IPS DF 4.7 (cell line): Measurements from ENCODE around the gene AMHR2.
A peak's percentile ranks its signal among the peaks of the same experiment; 100 is the strongest.
"Not testable (repeated sequence)": the region's sequence is repeated elsewhere in the genome, so short reads cannot be mapped to it uniquely, and the experiment has no call there.

ENCODE experiments used
- DNase-seq: peaks from one replicate; pipeline ENCODE4 v3.0.0-alpha.2; 2013; ENCODE audit warnings: low spot score; ENCODE audit errors: extremely low read depth

Gene AMHR2

GRCh38 chr12:53414756-53415417, 8.8 kb upstream of the AMHR2 start:
- DNase-seq, result no peak

DNA sequence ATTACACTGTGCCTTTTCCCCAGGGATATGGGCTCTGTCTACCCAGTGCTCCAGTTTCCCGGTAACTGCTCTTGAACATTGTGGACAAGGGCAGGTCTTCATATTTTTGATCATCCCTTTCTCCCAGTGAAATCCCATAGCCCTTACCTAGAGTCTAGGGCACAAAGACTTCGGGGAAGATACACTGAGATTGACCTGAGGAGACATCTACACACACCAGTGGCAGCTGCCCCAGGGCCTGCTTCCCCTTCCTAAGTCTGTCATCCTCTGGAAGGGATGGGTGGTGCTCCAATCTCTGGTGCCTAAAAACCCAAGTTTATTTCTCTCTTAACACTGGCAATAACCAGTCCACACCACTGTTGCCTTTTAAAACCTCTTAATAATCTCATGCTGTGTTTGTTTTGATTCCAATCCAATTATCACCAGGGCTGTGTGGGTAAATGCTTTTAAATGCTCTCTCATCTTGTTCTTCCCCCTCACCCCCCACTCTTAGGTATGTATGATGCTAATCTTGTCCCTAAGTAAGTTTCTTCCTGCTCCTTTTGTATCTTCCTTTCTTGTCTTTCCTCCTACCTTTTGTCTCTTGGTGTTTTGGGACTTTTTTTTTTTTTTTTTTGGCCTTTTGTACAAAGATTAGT, 7.8 kb upstream of the AMHR2 start:
- DNase-seq, result not testable (repeated sequence)

- DNase-seq, result not testable (repeated sequence)
Observed at GRCh38 chr12:53417291-53417816, 6.3 kb upstream of the AMHR2 start.

DNA sequence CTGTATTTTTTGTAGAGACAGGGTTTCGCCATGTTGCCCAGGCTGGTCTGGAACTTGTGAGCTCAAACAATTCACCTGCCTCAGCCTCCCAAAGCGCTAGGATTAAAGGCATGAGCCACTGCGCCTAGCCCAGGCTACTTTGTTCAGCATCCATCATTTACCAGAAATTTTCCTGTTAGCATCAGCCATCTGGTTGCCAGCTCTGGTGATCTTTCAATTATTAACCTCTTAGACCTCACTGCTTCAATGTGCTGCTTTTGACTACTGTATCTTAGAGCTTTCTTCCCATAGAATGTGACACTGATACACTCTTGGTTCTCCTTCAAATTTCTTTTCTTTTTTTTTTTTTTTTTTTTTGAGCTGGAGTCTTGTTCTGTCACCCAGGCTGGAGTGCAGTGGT, 5.4 kb upstream of the AMHR2 start:
- no peak for DNase-seq

DNA sequence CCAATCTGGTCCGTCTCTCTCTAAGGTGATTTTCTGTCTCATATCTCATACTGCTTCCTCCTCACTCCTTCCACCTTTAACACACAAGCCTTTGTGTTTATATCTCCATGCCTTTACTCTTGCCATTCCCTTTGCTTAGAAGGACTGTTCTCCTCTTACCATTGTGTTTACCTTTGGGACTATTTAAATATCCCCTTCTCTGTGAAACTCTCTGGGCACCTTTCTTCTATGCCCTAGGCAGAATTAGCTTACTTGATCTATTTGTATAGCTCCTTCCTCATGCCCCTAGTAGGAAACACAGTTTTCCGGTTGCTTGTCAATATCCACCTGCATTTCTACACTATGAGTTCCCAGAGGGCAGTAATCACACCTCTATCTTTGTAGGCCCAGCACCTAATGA, 3.9 kb upstream of the AMHR2 start:
- DNase-seq, result no peak

DNA sequence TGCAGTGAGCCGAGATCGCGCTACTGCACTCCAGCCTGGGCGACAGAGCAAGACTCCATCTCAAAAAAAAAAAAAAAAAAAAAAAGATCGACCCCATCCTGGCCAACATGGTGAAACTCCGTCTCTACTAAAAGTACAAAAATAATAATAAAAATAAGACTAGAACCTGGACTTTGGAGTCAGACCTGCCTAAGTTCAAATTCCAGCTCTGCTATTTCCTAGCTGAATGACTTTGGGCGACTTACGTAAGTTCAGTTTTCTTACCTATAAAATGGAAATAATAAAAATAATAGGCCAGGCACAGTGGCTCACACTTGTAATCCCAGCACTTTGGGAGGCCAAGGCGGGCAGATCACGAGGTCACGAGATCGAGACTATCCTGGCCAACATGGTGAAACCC, 1.4 kb upstream of the AMHR2 start:
- DNase-seq, result not testable (repeated sequence)

DNA sequence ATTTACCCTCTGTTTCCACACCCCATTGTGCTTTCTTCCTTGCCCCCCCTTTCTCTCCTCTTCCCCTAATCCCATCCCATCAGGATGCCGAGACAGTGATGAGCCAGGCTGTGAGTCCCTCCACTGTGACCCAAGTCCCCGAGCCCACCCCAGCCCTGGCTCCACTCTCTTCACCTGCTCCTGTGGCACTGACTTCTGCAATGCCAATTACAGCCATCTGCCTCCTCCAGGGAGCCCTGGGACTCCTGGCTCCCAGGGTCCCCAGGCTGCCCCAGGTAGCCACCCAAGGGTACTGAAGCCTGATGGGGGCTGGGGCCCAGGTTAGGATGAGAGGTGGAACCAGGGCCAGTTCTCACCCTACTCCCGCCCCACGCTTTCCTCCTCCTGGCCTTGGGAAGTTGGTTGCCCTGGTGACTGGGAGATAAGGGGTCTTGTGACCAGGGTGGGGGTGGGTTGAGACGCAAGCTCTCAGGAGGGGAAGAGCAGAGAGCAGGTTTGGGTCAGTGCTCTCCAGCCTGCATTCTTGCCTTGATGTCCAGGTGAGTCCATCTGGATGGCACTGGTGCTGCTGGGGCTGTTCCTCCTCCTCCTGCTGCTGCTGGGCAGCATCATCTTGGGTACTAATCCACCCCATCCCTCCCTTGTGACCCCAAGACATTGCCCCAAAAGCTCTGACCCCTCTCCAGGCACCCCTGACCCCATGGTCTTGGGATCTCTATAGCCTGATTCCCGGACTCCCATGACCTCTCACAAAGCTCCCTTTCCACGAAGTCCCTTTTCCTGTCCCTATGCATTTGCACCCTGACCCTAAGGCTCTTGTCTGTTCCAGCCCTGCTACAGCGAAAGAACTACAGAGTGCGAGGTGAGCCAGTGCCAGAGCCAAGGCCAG, 1.2 kb downstream of the AMHR2 start:
- no peak for DNase-seq

DNA sequence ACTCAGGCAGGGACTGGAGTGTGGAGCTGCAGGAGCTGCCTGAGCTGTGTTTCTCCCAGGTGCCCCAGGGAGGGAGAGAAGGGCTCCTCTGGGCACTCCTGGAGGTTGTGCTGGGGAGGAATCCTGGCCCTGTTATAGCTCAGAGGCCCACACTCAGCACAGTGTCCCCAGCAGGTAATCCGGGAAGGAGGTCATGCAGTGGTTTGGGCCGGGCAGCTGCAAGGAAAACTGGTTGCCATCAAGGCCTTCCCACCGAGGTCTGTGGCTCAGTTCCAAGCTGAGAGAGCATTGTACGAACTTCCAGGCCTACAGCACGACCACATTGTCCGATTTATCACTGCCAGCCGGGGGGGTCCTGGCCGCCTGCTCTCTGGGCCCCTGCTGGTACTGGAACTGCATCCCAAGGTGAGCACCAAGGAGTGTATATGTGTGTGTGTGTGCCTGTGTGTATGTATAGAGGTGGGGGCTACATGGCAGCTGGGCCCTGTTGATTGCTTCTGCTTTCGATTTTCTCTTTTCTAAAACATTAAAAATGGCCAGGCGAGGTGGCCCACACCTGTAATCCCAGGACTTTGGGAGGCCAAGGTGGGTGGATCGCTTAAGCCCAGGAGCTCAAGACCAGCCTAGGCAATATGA, 2.0 kb downstream of the AMHR2 start:
- DNase-seq, result no peak

- no peak for DNase-seq
Observed at GRCh38 chr12:53427905-53428594, 4.4 kb downstream of the AMHR2 start.

- DNase-seq, result no peak
Observed at GRCh38 chr12:53428741-53429140, 5.1 kb downstream of the AMHR2 start.

- DNase-seq, result no peak
Observed at GRCh38 chr12:53430116-53430515, 6.5 kb downstream of the AMHR2 start.

DNA sequence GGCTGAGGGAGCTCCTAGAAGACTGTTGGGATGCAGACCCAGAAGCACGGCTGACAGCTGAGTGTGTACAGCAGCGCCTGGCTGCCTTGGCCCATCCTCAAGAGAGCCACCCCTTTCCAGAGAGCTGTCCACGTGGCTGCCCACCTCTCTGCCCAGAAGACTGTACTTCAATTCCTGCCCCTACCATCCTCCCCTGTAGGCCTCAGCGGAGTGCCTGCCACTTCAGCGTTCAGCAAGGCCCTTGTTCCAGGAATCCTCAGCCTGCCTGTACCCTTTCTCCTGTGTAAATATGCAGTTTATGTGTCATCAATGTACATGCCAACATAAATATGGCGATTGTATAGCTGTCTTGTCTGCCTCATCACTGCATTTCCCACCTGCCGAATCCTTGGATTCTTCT, 7.5 kb downstream of the AMHR2 start:
- no peak for DNase-seq

- DNase-seq, result not testable (repeated sequence)
Observed at GRCh38 chr12:53435326-53435725, 11.7 kb downstream of the AMHR2 start.

DNA sequence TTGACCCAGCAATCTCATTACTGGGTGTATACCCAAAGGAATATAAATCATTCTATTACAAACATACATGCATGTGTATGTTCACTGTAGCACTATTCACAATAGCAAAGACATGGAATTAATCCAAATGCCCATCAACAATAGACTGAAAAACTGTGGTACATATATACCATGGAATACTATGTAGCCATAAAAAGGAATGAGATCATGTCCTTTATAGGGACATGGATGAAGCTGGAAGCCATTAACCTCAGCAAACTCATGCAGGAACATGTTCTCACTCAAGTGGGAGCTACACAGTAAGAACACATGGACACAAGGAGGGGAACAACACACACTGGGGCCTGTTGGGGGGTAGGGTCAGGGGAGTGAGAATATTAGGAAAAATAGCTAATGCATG, 15.9 kb downstream of the AMHR2 start:
- not testable (repeated sequence) for DNase-seq

DNA sequence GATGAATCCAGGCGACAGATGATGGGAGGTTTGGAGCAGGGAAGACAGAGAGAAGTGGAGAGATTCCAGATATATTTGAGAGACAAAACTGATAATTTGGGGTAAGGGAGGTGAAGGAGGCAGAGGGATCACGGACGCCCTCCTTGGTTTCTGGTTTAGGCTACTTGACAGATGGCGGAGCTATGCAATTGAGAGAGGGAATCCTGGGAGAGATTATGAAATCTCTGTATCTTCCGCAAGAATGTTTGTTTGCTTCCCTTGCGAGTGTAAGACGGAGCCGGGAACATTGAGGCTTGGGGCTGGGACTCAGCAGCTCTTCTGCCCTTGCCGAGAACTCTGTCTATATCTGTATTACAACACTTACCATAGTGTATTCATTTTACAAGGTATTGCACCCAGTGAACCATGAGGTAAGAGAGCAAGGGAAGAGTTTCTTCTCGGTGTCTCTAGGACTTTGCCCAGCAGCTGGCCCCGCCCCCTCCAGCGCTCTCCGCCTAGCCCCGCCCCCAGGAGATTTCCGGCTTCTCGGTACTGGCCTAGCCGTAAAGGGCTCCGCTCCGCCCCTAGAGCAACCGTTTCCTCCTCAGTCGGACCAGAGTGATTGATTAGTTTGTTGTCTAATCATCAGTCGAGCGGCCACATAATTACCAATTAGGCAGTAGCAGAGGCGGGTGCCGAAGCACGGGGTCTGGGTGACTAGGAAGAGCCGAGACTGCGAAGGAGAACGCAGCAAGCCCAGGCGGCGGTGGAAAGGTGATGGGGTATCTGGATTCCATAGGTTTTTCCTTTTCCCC, 17.6 kb downstream of the AMHR2 start, which contains the start of gene PRR13:
Gene PRR13, plus strand, starts transcription at position 695 of the 794 bp plus-strand sequence. CDS start 981 bp downstream, outside the sequence.
- peak; percentile 97 for DNase-seq

- no peak for DNase-seq
Observed at GRCh38 chr12:53443955-53444354, 20.3 kb downstream of the AMHR2 start.

DNA sequence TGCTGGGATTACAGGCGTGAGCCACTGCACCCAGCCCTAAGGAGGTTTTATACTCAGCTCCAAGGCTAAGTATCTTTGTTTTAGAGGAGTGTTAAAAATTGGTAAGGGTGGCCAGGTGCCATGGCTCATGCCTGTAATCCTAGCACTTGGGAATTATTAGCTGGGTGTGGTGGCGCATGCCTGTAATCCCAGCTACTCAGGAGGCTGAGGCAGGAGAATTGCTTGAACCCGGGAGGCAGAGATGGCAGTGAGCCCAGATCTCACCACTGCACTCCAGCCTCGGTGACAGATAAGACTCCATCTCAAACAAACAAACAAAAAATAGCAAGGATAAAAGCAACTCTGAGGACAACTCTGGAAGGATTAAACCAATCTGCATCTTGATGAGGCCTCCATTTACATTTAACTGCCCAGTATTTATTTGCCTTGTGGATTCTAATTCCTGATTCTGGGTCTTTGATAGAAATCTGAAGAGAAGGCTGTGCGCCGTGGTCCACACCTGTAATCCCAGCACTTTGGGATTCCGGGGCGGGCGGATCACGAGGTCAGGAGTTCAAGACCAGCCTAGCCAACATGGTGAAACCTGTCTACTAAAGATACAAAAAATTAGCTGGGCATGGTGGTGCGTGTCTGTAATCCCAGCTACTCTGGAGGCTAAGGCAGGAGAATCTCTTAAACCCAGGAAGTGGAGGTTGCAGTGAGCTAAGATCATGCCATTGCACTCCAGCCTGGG, 21.1 kb downstream of the AMHR2 start:
- not testable (repeated sequence) for DNase-seq

DNA sequence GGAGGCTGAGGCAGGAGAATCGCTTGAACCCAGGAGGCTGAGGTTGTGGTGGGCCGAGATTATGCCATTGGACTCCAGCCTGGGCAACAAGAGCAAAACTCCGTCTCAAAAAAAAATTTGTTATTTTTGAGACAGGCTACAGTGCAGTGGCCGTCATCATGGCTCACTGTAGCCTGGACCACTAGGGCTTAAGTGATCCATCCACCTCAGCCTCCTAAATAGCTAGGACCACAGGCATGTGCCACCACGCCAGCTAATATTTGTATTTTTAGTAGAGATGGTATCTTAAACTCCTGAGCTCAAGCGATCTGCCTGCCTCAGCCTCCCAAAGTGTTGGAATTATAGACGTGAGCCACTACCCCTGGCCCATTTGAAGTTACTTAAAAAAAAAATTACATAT, 27.3 kb downstream of the AMHR2 start:
- DNase-seq, result no peak

DNA sequence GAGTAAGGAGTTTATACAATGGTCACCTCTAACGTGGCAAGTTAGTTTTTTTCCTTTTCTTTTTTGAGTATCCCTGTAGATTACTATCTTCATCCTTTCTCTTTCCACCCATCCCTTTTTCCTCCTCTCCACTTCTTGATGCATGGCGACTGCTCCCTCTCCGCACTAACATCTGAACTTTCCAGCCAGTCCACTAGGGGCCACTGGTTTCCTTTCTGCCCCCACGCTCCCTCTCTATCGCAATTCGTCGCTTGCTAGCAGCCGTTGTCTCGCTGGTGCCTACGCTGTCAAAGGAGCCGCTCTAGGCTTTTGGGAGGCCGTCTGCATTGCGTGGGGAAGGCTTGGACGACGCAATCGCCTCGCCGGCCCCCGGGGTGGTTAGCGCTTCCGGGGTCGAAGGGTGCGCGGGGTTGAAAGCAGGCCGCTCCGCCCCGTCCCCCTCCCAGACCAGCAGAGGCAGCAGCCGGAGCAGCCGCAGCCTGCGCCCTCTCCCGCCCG, 28.1 kb downstream of the AMHR2 start, which contains the start of gene PCBP2:
Gene PCBP2, plus strand, starts transcription at position 442 of the 498 bp plus-strand sequence. CDS start 2,699 bp downstream, outside the sequence.
- peak; percentile 99 for DNase-seq
